Parathyroid adenoma (tissue), 2 donors: ENCODE results near the gene ACP3.

Experiments
- H2AFZ ChIP-seq: fragments of 300-600 bp; sonication (generic); one replicate; pipeline ENCODE4 v1.7.0; 2017; ENCODE audit warnings: antibody characterized with exemption, mild to moderate bottlenecking
- H3K27ac ChIP-seq: fragments of 300-600 bp; sonication (generic); one replicate; pipeline ENCODE4 v1.7.0; 2017
- H3K27me3 ChIP-seq: fragments of 300-600 bp; sonication (generic); one replicate; pipeline ENCODE4 v1.7.0; 2017; ENCODE audit warnings: low read length; ENCODE audit not compliant: control insufficient read depth, insufficient read depth
- H3K36me3 ChIP-seq: fragments of 300-600 bp; sonication (generic); one replicate; pipeline ENCODE4 v1.7.0; 2017; ENCODE audit warnings: low read length; ENCODE audit not compliant: control insufficient read depth, insufficient read depth
- H3K4me1 ChIP-seq: fragments of 300-600 bp; sonication (generic); one replicate; pipeline ENCODE4 v1.7.0; 2017; ENCODE audit warnings: control low read depth
- H3K4me2 ChIP-seq: fragments of 300-600 bp; sonication (generic); one replicate; pipeline ENCODE4 v1.7.0; 2017; ENCODE audit warnings: low read length
- H3K4me3 ChIP-seq: fragments of 300-600 bp; sonication (generic); one replicate; pipeline ENCODE4 v1.7.0; 2017; ENCODE audit warnings: low read depth, low read length
- H3K79me2 ChIP-seq: fragments of 300-600 bp; sonication (generic); one replicate; pipeline ENCODE4 v1.7.0; 2017; ENCODE audit warnings: control low read depth
- H3K9ac ChIP-seq: fragments of 300-600 bp; sonication (generic); one replicate; pipeline ENCODE4 v1.7.0; 2017; ENCODE audit warnings: mild to moderate bottlenecking
- H3K9me3 ChIP-seq: fragments of 300-600 bp; sonication (generic); one replicate; pipeline ENCODE4 v1.7.0; 2017; ENCODE audit warnings: low read length; ENCODE audit not compliant: control insufficient read depth
- TF ChIP-seq, protein P1 (sequence below): fragments of 300-600 bp; sonication (generic); IDR thresholded peaks from one replicate; pipeline ENCODE4 v1.7.0; 2017; ENCODE audit warnings: antibody characterized with exemption, mild to moderate bottlenecking
- donor health status: primary hyperparathyroidism.

Gene ACP3

GRCh38 chr3:132378048-132378762 is 61.0 kb downstream of the ACP3 start:
- Histone ChIP-seq H3K27ac (no peak overlapping the region), H2AFZ (no peak overlapping the region), H3K9me3 (no peaks in the 10 kb centered on the region), H3K9ac (no peak overlapping the region), H3K4me3 (no peak overlapping the region), H3K27me3 (no peaks in the 10 kb centered on the region), H3K4me1 (no peaks in the 10 kb centered on the region), H3K4me2 (no peak overlapping the region), H3K79me2 (no peaks in the 10 kb centered on the region), H3K36me3 (no peaks in the 10 kb centered on the region)
- TF ChIP-seq, protein P1, sequence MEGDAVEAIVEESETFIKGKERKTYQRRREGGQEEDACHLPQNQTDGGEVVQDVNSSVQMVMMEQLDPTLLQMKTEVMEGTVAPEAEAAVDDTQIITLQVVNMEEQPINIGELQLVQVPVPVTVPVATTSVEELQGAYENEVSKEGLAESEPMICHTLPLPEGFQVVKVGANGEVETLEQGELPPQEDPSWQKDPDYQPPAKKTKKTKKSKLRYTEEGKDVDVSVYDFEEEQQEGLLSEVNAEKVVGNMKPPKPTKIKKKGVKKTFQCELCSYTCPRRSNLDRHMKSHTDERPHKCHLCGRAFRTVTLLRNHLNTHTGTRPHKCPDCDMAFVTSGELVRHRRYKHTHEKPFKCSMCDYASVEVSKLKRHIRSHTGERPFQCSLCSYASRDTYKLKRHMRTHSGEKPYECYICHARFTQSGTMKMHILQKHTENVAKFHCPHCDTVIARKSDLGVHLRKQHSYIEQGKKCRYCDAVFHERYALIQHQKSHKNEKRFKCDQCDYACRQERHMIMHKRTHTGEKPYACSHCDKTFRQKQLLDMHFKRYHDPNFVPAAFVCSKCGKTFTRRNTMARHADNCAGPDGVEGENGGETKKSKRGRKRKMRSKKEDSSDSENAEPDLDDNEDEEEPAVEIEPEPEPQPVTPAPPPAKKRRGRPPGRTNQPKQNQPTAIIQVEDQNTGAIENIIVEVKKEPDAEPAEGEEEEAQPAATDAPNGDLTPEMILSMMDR, result no peak

GRCh38 chr3:132378846-132379245 is 61.6 kb downstream of the ACP3 start:
- TF ChIP-seq, protein P1, result no peak
- H3K9ac ChIP-seq, result no peak overlapping the region
- H3K4me3 ChIP-seq, result no peak overlapping the region
- H3K4me1 ChIP-seq, result no peaks in the 10 kb centered on the region
- no peaks in the 10 kb centered on the region for H3K9me3 ChIP-seq
- no peak overlapping the region for H3K27ac ChIP-seq
- no peaks in the 10 kb centered on the region for H3K36me3 ChIP-seq
- no peaks in the 10 kb centered on the region for H3K27me3 ChIP-seq
- no peaks in the 10 kb centered on the region for H3K79me2 ChIP-seq
- no peak overlapping the region for H2AFZ ChIP-seq
- no peak overlapping the region for H3K4me2 ChIP-seq

DNA sequence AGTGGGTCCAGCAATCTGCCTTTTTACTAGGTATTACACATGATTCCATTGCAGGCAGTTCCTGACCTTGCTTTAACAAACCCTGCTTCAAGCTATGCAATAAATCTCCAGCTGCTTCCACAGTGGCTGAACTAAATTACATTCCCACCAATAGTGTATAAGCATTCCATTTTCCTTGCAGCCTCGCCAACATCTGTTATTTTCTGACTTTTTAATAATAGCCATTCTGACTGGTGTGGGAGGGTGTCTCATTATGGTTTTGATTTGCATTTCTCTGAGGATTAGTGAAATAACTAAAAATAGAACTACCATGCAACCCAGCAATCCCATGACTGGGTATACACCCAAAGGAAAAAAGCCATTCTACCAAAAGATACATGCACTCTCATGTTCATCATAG is 63.7 kb downstream of the ACP3 start:
- Histone ChIP-seq H3K4me2 (no peak overlapping the region), H3K27me3 (no peaks in the 10 kb centered on the region), H3K36me3 (no peaks in the 10 kb centered on the region), H2AFZ (no peak overlapping the region), H3K4me3 (no peak overlapping the region), H3K27ac (no peak overlapping the region), H3K4me1 (no peaks in the 10 kb centered on the region), H3K9ac (no peak overlapping the region), H3K9me3 (no peaks in the 10 kb centered on the region), H3K79me2 (no peaks in the 10 kb centered on the region)
- TF ChIP-seq, protein P1, result no peak

DNA sequence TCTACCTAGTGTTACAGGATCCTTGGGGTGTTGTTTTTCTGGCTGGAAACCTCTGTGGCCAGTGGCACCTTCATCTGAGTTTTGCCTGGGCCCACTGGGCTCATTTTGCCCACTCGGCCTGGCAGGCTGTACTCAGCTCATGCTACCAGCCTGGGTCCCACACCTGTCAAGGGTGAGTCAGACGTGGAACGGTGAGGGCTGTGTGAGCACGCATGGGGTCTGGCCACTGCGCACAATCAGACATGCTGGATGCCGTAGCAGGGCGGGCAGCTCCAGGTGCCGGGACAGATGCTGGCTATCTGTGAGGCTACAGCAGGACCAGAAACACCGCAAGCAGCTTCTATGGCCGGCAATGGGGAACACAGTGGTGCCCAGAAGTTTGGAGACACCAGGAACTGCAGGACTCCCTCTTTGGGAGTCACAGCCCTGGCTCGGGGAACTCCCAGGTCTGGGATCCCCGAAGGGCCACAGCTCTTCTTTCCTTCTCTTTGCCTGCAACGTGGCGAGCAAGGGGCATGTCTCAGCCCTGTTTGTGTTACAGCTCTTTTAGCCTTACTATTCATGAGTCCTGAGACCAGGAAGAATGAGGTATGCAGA is 64.2 kb downstream of the ACP3 start:
- Histone ChIP-seq H3K27me3 (no peaks in the 10 kb centered on the region), H3K4me2 (no peak overlapping the region), H3K4me3 (no peak overlapping the region), H3K79me2 (no peaks in the 10 kb centered on the region), H3K9ac (no peak overlapping the region), H2AFZ (no peak overlapping the region), H3K9me3 (no peaks in the 10 kb centered on the region), H3K4me1 (no peaks in the 10 kb centered on the region), H3K36me3 (no peaks in the 10 kb centered on the region), H3K27ac (no peak overlapping the region)
- TF ChIP-seq, protein P1, result no peak

DNA sequence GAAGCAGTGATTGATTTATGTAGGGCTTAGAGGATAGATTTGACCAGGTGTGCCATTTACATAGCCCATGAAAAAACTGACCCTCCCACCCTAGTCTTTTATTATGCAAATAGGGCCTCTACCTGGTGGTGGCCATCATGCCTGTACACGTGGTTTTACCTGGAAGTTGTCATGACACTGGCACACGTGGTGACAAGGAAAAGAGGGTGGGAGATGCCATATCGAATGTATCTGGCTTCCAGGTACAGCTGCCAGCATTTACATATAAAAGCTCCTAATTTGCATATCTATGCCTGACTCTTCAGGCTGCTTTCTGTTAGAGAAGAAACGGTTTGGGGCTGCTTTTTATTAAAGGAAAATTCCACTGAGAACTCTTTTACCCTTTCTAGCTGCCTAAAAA is 65.1 kb downstream of the ACP3 start:
- Histone ChIP-seq H3K4me2 (no peak overlapping the region), H3K36me3 (no peaks in the 10 kb centered on the region), H3K79me2 (no peaks in the 10 kb centered on the region), H3K27me3 (no peaks in the 10 kb centered on the region), H3K27ac (no peak overlapping the region), H3K9ac (no peak overlapping the region), H3K4me3 (no peak overlapping the region), H2AFZ (no peak overlapping the region), H3K9me3 (no peaks in the 10 kb centered on the region), H3K4me1 (no peaks in the 10 kb centered on the region)
- TF ChIP-seq, protein P1, result no peak
